Testis (tissue), 3 donors: ENCODE data around the gene TP53AIP1. TPM values are rescaled to one million over a fixed set of nuclear protein-coding genes. Genes with fewer than 3 reads are reported as not detected.

ENCODE experiments used
- DNase-seq: peaks from one replicate; pipeline ENCODE4 v3.0.0-alpha.2; 2019
- H3K27ac ChIP-seq, 2 donors: fragments of 200-600 bp; sonication (generic); one replicate each; pipeline ENCODE4 v1.5.1; 2019
- H3K27me3 ChIP-seq: fragments of 200-600 bp; sonication (generic); one replicate; pipeline ENCODE4 v1.5.1; 2019
- H3K36me3 ChIP-seq: fragments of 200-600 bp; sonication (generic); one replicate; pipeline ENCODE4 v1.5.1; 2017; ENCODE audit warnings: low read depth; ENCODE audit errors: missing control alignments
- H3K4me1 ChIP-seq: fragments of 200-600 bp; sonication (generic); one replicate; pipeline ENCODE4 v1.5.1; 2019
- H3K4me3 ChIP-seq, 2 donors: fragments of 200-600 bp; sonication (generic); one replicate each; pipeline ENCODE4 v1.5.1; 2017 to 2019
- H3K9me3 ChIP-seq: fragments of 200-600 bp; sonication (generic); one replicate; pipeline ENCODE4 v1.5.1; 2017
- POLR2A ChIP-seq: fragments of 450-650 bp; IDR thresholded peaks from one replicate; pipeline ENCODE4 v1.6.1; 2017; ENCODE audit warnings: antibody characterized with exemption, mild to moderate bottlenecking, moderate library complexity
- WGBS, 2 donors: methylation state at CpG; one replicate each; pipeline ENCODE4 v1.1.5; 2018; 5-methylcytosine and 5-hydroxymethylcytosine counted together
- intact Hi-C: fragments of 100-400 bp; cut with DNase I; formaldehyde crosslinking; loops from one replicate; pipeline ENCODE4 v1.15.1; 2023; ENCODE audit warnings: low total_unique reads
- polyA plus RNA-seq: library from polyadenylated mRNA; stranded (reverse); fragments of 350-450 nt; fragmentation: Illumina TruSeq; extraction: RNeasy Lipid Tissue Mini Kit (QIAGEN cat#74804); gene quantifications from one replicate; pipeline ENCODE4 v1.2.3, GENCODE V29; 2014; ENCODE audit warnings: low read depth, low replicate concordance; ENCODE audit not compliant: insufficient read depth
- total RNA-seq, 2 donors: library from RNA; depleted of rRNA; stranded (reverse); fragments of >200 nt; gene quantifications; one replicate each; pipeline ENCODE4 v1.2.3, GENCODE V29; 2016
- TF ChIP-seq, protein P1 (sequence below), 3 experiments: fragments of 450-650 bp in 2 of 3; fragments of 200-600 bp in 1 of 3; sonication (generic) in 1 of 3; IDR thresholded peaks; one replicate each; pipeline ENCODE4 v1.5.1; 2016 to 2019; ENCODE audit warnings: antibody characterized with exemption in 3 of 3, mild to moderate bottlenecking in 2 of 3, moderate library complexity in 1 of 3

TP53AIP1 gene
- total and polyA plus RNA-seq, 3 donors from 2014 or later, result 0.94 to 1.8 (median 1.1) TPM

DNA sequence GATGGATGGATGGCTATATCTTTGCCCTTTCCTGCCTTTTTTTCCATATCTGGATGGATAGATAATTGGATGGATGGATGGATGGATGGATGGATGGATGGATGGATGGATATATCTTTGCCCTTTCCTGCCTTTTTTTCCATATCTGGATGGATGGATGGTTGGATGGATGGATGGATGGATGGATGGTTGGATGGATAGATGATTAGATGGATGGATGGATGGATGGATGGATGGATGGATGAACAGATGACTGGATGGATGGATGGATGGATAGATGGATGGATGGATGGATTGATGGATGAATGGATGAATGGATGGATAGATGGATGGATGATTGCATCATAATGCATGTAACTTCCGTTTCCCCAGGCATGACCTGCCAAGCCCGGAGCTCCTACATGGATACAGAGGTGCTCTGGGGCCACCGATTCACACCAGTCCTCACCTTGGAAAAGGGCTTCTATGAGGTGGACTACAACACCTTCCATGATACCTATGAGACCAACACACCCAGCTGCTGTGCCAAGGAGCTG, 26.6 kb downstream of the TP53AIP1 start:
- H3K36me3 ChIP-seq, result no peaks in the 10 kb centered on the region

DNA sequence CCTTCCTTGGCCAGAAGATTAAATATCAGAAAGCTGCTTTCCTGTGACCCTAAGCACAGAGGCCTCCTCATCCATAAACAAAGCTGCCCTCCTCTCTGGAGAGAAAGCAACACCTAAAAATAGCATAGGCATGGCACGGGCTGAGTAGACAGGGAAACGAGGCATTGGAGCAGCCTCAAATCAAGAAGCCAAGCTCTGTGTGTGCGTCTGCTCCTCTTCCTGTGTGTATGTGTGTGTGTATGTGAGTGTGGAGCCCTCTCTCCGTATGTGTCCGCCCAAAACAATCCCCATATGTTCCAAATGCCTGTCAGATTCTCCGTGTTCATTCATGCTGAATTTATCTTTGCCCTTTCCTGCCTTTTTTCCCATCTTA, 27.5 kb downstream of the TP53AIP1 start:
- H3K36me3 ChIP-seq, result no peaks in the 10 kb centered on the region
- H3K4me1 ChIP-seq, result no peaks in the 10 kb centered on the region
- WGBS, 2 donors, result 75% methylated on average over 6 of the region's 6 CpGs
- H3K9me3 ChIP-seq, result no peaks in the 10 kb centered on the region
- H3K4me3 ChIP-seq, result no peak overlapping the region
- no peak overlapping the region for H3K27ac ChIP-seq
- no peaks in the 10 kb centered on the region for H3K27me3 ChIP-seq
- TF ChIP-seq POLR2A, result no peak
- TF ChIP-seq, protein P1, sequence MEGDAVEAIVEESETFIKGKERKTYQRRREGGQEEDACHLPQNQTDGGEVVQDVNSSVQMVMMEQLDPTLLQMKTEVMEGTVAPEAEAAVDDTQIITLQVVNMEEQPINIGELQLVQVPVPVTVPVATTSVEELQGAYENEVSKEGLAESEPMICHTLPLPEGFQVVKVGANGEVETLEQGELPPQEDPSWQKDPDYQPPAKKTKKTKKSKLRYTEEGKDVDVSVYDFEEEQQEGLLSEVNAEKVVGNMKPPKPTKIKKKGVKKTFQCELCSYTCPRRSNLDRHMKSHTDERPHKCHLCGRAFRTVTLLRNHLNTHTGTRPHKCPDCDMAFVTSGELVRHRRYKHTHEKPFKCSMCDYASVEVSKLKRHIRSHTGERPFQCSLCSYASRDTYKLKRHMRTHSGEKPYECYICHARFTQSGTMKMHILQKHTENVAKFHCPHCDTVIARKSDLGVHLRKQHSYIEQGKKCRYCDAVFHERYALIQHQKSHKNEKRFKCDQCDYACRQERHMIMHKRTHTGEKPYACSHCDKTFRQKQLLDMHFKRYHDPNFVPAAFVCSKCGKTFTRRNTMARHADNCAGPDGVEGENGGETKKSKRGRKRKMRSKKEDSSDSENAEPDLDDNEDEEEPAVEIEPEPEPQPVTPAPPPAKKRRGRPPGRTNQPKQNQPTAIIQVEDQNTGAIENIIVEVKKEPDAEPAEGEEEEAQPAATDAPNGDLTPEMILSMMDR (IDR thresholded peaks at IDR 0.05), result no peak
- no peak for DNase-seq
- intact Hi-C loops, result no loop called here

More for the DNA sequence above, 26.6 kb downstream of the TP53AIP1 start:
- TF ChIP-seq, protein P1 (IDR thresholded peaks at IDR 0.05), result no peak
- no peak for TF ChIP-seq POLR2A
- Histone ChIP-seq H3K9me3 (no peaks in the 10 kb centered on the region), H3K27me3 (no peaks in the 10 kb centered on the region), H3K4me3 (no peak overlapping the region), H3K27ac (no peak overlapping the region), H3K4me1 (no peaks in the 10 kb centered on the region)
- 57 to 72% methylated on average over 3 of the region's 3 CpGs for WGBS, 2 donors
- intact Hi-C loops, result no loop called here
- DNase-seq, result no peak

DNA sequence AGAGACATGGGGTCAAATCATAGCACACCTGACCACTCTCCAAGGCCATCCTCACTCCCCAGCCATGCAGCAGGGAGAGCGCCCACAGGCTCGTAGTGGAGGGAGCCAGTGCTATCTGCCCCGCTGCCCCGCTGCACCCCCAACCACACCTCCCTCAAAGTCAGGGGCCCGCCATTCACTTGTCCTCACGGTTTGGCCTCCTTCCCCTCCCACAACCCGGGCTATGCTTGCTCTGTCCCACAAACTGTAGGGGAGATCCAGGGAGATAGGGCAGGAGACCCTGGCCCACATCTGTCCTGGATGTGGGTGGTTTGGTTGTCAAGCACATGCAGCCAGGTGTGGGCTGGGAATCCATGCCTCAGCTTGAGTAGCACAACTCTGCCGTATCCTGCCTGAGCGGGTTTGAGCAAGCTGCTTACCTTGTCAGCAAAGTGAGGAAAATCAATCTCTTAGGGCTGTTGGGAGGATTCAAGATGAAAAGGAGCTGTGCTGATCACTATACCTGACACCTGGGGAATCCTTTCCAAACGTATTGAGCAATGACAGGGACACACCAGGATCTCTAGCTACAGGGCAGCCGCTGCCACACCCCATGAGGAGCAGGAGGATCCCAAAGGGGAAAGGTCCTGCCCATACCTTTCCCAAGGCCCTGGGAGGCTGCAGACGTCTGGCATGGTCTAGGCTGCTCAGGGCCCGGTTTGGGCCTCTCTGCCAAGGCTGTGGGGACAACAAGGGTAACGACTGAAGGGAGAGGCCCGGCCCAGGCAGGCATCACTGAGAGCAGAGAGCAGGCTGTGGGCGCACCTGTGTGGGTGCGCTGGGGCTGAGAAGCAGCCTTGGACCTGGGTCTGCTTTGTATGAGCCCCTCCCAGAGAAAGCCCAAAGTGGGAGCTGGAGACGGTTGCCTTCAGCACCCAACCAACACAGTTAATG, 28.2 kb downstream of the TP53AIP1 start:
- intact Hi-C loops, result no loop called here

DNA sequence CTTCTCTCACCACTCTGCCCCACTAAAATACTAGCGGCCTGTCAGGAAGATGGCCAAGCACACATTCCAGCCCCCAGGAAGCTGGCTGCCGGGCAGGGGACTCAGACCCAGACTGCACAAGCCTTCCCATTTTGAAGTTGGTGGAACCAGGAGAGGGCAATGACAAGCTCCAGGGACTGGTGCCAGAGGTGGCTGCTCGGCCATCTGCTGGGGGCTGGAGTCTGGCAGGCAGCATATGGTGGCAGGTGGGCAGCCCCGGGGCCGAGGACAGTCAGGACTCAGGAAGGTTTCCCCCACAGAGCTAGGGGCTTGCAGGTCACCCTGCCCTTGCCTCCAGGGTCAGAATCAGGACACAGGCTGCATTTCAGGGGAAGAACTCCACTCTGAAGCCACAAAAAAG, 28.9 kb downstream of the TP53AIP1 start:
- TF ChIP-seq, protein P1 (IDR thresholded peaks at IDR 0.05), result no peak
- no peak for TF ChIP-seq POLR2A
- no peak overlapping the region for H3K27ac ChIP-seq
- H3K9me3 ChIP-seq, result no peaks in the 10 kb centered on the region
- no peaks in the 10 kb centered on the region for H3K27me3 ChIP-seq
- no peaks in the 10 kb centered on the region for H3K36me3 ChIP-seq
- no peak for DNase-seq
- H3K4me1 ChIP-seq, result no peaks in the 10 kb centered on the region
- no peak overlapping the region for H3K4me3 ChIP-seq
- intact Hi-C loops, result no loop called here
- 85 to 89% methylated on average over 4 to 5 of the region's 5 CpGs for WGBS, 2 donors

More for the DNA sequence above, 28.2 kb downstream of the TP53AIP1 start:
- 82 to 88% methylated on average over 17 to 18 of the region's 18 CpGs for WGBS, 2 donors
- no peak overlapping the region for H3K4me3 ChIP-seq
- DNase-seq, result no peak
- no peak overlapping the region for H3K27ac ChIP-seq
- no peaks in the 10 kb centered on the region for H3K27me3 ChIP-seq
- TF ChIP-seq, protein P1 (IDR thresholded peaks at IDR 0.05), result no peak
- no peak for TF ChIP-seq POLR2A
- H3K9me3 ChIP-seq, result no peaks in the 10 kb centered on the region
- no peaks in the 10 kb centered on the region for H3K36me3 ChIP-seq
- H3K4me1 ChIP-seq, result no peaks in the 10 kb centered on the region
